Measurements from ENCODE around the gene COPS7A. TPM values are rescaled to one million over a fixed set of nuclear protein-coding genes. Genes with fewer than 3 reads are reported as not detected.

Gene COPS7A
- total RNA-seq, 1 experiment from 2014 or later: 55.5 TPM

GRCh38 chr12:6698352-6699046 is 25.3 kb upstream of the COPS7A start:
- Mint-ChIP-seq H3K36me3 (ENCODE audit: insufficient read depth, unreplicated experiment) (no peaks in the 10 kb centered on the region), H3K9me3 (ENCODE audit: unreplicated experiment) (no peaks in the 10 kb centered on the region), H3K4me1 (ENCODE audit: insufficient read depth, unreplicated experiment) (peaks cover 8% of the 10 kb centered on the region), H3K27me3 (ENCODE audit: insufficient read depth, unreplicated experiment) (peaks cover 67% of the 10 kb centered on the region), H3K4me3 (ENCODE audit: unreplicated experiment) (no peak overlapping the region), H3K27ac (ENCODE audit: low read depth, unreplicated experiment) (no peak overlapping the region)
- no TSS peak for BruUV-seq (replicated peaks)
- ChIA-PET CTCF (interaction anchor here (0.6 to 1.1 kb wide), 7 partner anchors 9 to 225 kb away, joined by 3 to 5 read pairs (median 3); partner anchors contain the start of gene ZNF384), POLR2A (interaction anchor here (1.3 kb wide), 1 partner anchor 25 kb away, joined by 5 read pairs; the partner anchor contains the start of gene COPS7A)
- intact Hi-C loops (cut with micrococcal nuclease): loop anchor here (1.0 to 5.0 kb wide), 2 partner anchors 81 to 136 kb away; no protein-coding TSS in a partner anchor
- DNase-seq (ENCODE audit: unreplicated experiment): no peak
- TF ChIP-seq, protein P1, sequence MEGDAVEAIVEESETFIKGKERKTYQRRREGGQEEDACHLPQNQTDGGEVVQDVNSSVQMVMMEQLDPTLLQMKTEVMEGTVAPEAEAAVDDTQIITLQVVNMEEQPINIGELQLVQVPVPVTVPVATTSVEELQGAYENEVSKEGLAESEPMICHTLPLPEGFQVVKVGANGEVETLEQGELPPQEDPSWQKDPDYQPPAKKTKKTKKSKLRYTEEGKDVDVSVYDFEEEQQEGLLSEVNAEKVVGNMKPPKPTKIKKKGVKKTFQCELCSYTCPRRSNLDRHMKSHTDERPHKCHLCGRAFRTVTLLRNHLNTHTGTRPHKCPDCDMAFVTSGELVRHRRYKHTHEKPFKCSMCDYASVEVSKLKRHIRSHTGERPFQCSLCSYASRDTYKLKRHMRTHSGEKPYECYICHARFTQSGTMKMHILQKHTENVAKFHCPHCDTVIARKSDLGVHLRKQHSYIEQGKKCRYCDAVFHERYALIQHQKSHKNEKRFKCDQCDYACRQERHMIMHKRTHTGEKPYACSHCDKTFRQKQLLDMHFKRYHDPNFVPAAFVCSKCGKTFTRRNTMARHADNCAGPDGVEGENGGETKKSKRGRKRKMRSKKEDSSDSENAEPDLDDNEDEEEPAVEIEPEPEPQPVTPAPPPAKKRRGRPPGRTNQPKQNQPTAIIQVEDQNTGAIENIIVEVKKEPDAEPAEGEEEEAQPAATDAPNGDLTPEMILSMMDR (IDR thresholded peaks at IDR 0.05; ENCODE audit: unreplicated experiment): no peak

DNA sequence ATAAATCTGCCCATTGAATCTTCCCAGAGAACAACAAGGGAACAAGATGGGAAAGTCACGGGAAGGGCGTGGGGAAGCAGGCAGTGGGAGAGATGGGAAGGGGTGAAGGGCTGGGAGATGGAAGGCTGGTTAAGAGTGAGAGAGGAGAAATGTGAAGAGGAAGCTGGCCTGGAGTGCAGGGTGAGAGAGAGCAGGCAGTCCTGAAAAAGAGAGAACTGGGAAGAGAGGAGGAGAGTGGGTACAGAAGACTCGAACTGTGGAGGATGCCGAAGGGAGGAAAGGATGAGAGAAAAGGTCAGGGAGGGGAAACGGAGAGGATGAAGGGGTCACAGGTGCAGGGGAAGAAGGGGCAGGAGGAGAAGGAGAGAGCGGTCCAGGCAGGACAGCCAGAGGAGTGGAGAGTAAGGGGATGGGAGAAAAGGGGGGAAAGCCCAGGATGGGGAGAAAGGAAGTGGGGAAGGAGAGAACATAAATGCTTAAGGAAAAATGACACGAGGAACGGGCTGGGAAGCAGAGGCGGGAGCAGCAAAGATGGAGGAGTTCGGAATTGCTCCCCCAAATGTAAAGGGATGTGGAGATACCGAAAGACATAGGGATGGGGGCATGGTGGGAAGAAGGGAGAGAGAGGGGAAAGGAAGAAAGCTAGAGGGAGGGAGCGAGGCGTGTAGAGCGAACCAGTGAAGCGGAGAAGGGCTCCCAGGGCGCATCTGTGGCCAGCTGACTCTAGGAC is 24.4 kb upstream of the COPS7A start:
- no peaks in the 10 kb centered on the region for H3K36me3 Mint-ChIP-seq (ENCODE audit: insufficient read depth, unreplicated experiment)
- CTCF ChIA-PET: interaction anchor here (0.7 to 1.1 kb wide), 2 partner anchors 10 to 64 kb away, joined by 3 to 5 read pairs; partner anchors contain the start of gene ZNF384
- no peak overlapping the region for H3K27ac Mint-ChIP-seq (ENCODE audit: low read depth, unreplicated experiment)
- intact Hi-C loops (cut with micrococcal nuclease): loop anchor here (5.0 kb wide), 1 partner anchor 137 kb away; no protein-coding TSS in a partner anchor
- POLR2A ChIA-PET: interaction anchor here (1.3 kb wide), 1 partner anchor 24 kb away, joined by 5 read pairs; the partner anchor contains the start of gene COPS7A
- no peak for DNase-seq (ENCODE audit: unreplicated experiment)
- TF ChIP-seq, protein P1 (IDR thresholded peaks at IDR 0.05; ENCODE audit: unreplicated experiment): no peak
- BruUV-seq (replicated peaks): no TSS peak
- peaks cover 71% of the 10 kb centered on the region for H3K27me3 Mint-ChIP-seq (ENCODE audit: insufficient read depth, unreplicated experiment)
- no peaks in the 10 kb centered on the region for H3K9me3 Mint-ChIP-seq (ENCODE audit: unreplicated experiment)
- H3K4me3 Mint-ChIP-seq (ENCODE audit: unreplicated experiment): peak overlapping the region; percentile 57
- peaks cover 8% of the 10 kb centered on the region for H3K4me1 Mint-ChIP-seq (ENCODE audit: insufficient read depth, unreplicated experiment)

DNA sequence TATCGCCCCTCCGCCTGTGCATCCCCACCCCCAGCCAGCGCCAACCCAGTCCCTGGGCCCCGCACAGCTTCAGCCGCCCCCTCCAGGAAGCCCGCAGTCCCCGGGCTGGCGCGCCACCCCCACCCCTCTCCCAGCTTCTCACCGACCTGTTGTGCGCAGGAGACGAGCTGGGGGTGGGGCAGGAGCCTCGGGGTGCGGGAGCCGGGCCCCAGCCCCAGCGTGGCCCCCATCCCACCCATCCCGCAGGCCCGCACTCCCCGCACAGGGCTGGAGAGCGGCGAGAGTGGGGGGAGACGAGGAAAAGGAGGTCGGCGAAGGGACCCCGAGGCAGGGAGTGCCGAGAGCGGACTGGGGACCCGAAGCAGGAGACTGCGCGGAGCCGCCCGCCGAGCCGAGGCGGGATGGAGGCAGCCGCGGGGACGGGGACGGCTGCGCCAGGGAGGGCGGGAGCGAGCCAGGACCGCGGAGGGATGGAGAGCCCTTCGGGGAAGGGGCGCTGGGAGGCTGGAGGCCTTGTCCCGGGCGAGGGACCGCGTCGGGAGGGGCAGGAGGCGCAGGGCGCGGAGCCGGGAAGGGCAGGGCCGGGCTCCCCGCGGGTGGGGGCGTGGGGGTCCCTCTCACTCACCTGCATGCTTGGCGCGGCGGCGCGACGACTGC is 23.7 kb upstream of the COPS7A start:
- no TSS peak for BruUV-seq (replicated peaks)
- no peaks in the 10 kb centered on the region for H3K36me3 Mint-ChIP-seq (ENCODE audit: insufficient read depth, unreplicated experiment)
- intact Hi-C loops (cut with micrococcal nuclease): loop anchor here (5.0 kb wide), 1 partner anchor 138 kb away; no protein-coding TSS in a partner anchor
- H3K27me3 Mint-ChIP-seq (ENCODE audit: insufficient read depth, unreplicated experiment): peaks cover 72% of the 10 kb centered on the region
- no peak overlapping the region for H3K27ac Mint-ChIP-seq (ENCODE audit: low read depth, unreplicated experiment)
- CTCF ChIA-PET: no interaction called here
- DNase-seq (ENCODE audit: unreplicated experiment): no peak
- TF ChIP-seq, protein P1 (IDR thresholded peaks at IDR 0.05; ENCODE audit: unreplicated experiment): no peak
- H3K4me1 Mint-ChIP-seq (ENCODE audit: insufficient read depth, unreplicated experiment): peaks cover 8% of the 10 kb centered on the region
- no peaks in the 10 kb centered on the region for H3K9me3 Mint-ChIP-seq (ENCODE audit: unreplicated experiment)
- H3K4me3 Mint-ChIP-seq (ENCODE audit: unreplicated experiment): peak overlapping the region; percentile 57
- POLR2A ChIA-PET: no interaction called here

DNA sequence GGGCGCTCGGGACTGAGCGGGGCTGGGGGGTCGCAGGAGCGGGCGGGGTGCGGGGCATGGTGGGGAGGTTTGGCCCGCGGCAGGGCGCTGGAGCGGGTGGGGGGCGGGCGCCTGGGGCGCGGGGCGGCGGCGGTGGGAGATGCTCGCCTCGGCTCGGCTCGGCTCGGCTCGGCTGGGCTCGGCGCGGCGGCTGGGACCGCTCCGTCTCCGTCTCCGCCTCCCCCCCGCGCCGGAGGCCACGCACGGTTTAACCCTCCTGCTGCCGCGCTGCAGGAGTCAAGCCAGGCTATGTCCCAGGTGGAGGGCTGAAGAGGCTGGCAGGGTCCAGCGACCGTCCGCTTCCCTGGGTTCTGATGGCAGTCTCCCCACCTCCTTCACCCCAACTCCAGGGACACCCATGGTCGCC is 23.2 kb upstream of the COPS7A start, which contains the start of gene PIANP:
Gene PIANP, minus strand, starts transcription at position 170 of the 406 bp plus-strand sequence. CDS start 2,754 bp downstream, outside the sequence.
- TF ChIP-seq, protein P1 (IDR thresholded peaks at IDR 0.05; ENCODE audit: unreplicated experiment): no peak
- H3K4me1 Mint-ChIP-seq (ENCODE audit: insufficient read depth, unreplicated experiment): peaks cover 8% of the 10 kb centered on the region
- DNase-seq (ENCODE audit: unreplicated experiment): no peak
- H3K9me3 Mint-ChIP-seq (ENCODE audit: unreplicated experiment): no peaks in the 10 kb centered on the region
- H3K36me3 Mint-ChIP-seq (ENCODE audit: insufficient read depth, unreplicated experiment): no peaks in the 10 kb centered on the region
- H3K4me3 Mint-ChIP-seq (ENCODE audit: unreplicated experiment): peak within 1 kb of the TSS; percentile 57
- H3K27ac Mint-ChIP-seq (ENCODE audit: low read depth, unreplicated experiment): no peak within 1 kb of the TSS
- ChIA-PET CTCF (no interaction called here), POLR2A (no interaction called here)
- peaks cover 74% of the 10 kb centered on the region for H3K27me3 Mint-ChIP-seq (ENCODE audit: insufficient read depth, unreplicated experiment)
- BruUV-seq (replicated peaks): no TSS peak
- intact Hi-C loops (cut with micrococcal nuclease): no loop called here
